NB4 (cell line): ENCODE data around the gene CHMP1B.

ENCODE experiments used
- DNase-seq: peaks from one replicate; pipeline ENCODE4 v3.0.0; 2010; ENCODE audit warnings: low read depth
- H3K4me3 ChIP-seq: one replicate; pipeline ENCODE4 v1.5.1; 2011; ENCODE audit warnings: mild to moderate bottlenecking, low read depth, low read length, moderate library complexity
- CTCF ChIP-seq: IDR thresholded peaks from one replicate; pipeline ENCODE4 v1.5.1; 2012; ENCODE audit warnings: low read depth, low read length
- MYC ChIP-seq: IDR thresholded peaks from 2 replicates; pipeline ENCODE4 v1.6.1; 2011; ENCODE audit warnings: low read depth, low read length
- POLR2A ChIP-seq: IDR thresholded peaks from 2 replicates; pipeline ENCODE4 v1.6.1; 2011; ENCODE audit warnings: mild to moderate bottlenecking; ENCODE audit not compliant: insufficient read length; ENCODE audit errors: extremely low read depth
- TF ChIP-seq, protein P1 (sequence below): IDR thresholded peaks from 2 replicates; pipeline ENCODE4 v1.6.1; 2011; ENCODE audit warnings: low read depth, low read length

Gene CHMP1B

DNA sequence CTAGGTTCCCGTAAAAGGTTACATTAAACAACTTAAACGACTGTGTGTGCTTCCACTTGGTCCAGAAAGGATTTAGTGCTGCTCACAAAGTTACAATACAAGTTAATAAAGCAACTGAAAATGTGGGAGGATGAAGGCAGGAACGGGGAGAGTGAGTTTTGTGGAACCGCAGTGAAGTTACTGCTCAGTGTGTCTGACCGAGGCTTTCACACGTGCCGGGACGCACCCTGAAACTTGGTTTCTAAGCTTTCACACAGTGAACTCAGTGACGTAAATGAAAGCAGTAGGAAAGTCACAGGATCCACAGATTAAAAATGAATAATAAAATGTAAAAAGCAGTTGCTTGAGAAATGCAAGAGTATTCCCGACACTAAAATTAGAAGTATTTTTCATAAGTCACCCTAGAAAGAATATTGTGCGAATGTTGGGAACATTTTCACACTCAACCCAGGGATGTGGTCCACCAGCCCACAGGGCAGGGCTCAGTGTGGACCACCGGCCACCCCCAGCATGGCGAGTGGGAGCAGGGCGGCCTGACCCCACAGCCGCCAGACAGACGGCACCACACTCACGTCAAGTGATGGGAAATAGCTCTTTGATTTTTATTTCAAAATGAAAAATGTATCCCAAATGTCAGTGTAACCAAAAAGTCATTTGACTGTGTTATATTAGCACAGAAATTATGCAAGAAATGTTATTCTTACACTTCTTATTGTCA lies 32.6 kb upstream of the CHMP1B start:
- DNase-seq: no peak
- no peak for TF ChIP-seq CTCF
- TF ChIP-seq POLR2A: no peak
- TF ChIP-seq MYC: no peak
- H3K4me3 ChIP-seq: no peak overlapping the region

GRCh38 chr18:11819938-11820337 lies 31.3 kb upstream of the CHMP1B start:
- DNase-seq: no peak
- TF ChIP-seq CTCF (no peak), POLR2A (no peak), MYC (no peak)
- TF ChIP-seq, protein P1, sequence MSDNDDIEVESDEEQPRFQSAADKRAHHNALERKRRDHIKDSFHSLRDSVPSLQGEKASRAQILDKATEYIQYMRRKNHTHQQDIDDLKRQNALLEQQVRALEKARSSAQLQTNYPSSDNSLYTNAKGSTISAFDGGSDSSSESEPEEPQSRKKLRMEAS: no peak
- no peak overlapping the region for H3K4me3 ChIP-seq

GRCh38 chr18:11820697-11821096 lies 30.5 kb upstream of the CHMP1B start:
- no peak for TF ChIP-seq POLR2A
- H3K4me3 ChIP-seq: no peak overlapping the region
- DNase-seq: no peak

- TF ChIP-seq CTCF (no peak), MYC (no peak), POLR2A (no peak)
- TF ChIP-seq, protein P1: no peak
- DNase-seq: no peak
- no peak overlapping the region for H3K4me3 ChIP-seq
These were observed 30.0 kb upstream of the CHMP1B start for GRCh38 chr18:11821208-11821607.

GRCh38 chr18:11821643-11822237 lies 29.5 kb upstream of the CHMP1B start:
- no peak for DNase-seq
- no peak overlapping the region for H3K4me3 ChIP-seq
- TF ChIP-seq POLR2A (no peak), MYC (no peak), CTCF (no peak)
- TF ChIP-seq, protein P1: no peak

DNA sequence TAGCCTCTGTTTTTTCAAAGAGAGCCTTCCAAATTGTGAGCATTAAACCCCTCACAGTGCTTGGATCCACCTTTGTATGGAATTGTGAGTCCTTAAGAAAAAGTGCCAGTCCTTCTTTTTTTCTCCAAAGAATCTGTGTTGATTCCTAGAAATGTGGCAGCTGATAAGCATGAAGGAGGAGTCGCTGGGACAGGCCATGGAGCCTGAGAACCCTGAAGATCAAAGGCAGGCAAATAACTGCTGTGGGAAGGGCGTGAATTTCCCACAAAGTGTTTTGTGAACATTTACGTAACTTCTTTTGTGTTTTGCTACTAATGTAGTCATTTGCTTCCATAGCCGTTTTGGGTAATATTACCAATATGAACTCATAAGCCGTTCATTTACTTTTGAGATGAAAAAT lies 27.7 kb upstream of the CHMP1B start:
- TF ChIP-seq, protein P1: no peak
- TF ChIP-seq POLR2A: no peak
- no peak for TF ChIP-seq MYC
- TF ChIP-seq CTCF: no peak
- DNase-seq: no peak
- no peak overlapping the region for H3K4me3 ChIP-seq
